ENCODE data around the gene PRUNE1.

GRCh38 chr1:150963321-150964163, 44.7 kb upstream of the PRUNE1 start:
- no peak for TF ChIP-seq CTCF (IDR thresholded peaks at IDR 0.05)
- TF ChIP-seq POLR2A (IDR thresholded peaks at IDR 0.05) = no peak

All from Peyer's patch (tissue), 4 donors.